ENCODE results near the gene PHGDH.
"Not testable (repeated sequence)": the region's sequence is repeated elsewhere in the genome, so short reads cannot be mapped to it uniquely, and the experiment has no call there.

PHGDH gene

DNA sequence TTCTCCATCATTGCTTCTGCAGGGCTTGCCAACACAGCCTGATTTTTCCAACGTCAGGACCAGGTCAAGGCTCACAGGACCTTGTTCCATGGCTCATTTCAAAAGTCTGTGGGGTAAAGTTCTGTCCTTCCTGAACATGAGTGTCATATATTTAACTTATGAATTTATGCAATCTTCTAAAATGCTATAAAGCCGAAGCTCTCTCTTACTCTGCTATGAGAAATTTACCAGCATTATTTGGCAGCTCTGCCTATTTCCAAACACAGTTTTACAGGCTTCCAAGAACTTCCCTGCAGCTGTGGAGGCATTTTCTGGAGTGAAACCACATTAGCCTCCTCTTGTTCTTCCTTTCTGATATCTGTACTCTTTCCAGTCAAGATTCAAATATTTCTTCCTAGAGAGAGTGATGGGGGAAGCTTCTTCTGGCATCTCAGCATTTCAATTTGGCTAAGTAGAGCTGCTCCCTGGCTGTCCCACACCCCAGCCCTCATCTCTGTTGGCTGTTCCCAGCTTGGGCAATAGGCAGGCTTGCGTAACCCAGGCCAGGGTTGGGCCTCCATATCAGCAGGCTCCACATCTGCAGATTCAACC lies 72.6 kb downstream of the PHGDH start:
- DNase-seq (ENCODE audit: insufficient read length, low spot score) (no peak), FAIRE-seq (no peak)

DNA sequence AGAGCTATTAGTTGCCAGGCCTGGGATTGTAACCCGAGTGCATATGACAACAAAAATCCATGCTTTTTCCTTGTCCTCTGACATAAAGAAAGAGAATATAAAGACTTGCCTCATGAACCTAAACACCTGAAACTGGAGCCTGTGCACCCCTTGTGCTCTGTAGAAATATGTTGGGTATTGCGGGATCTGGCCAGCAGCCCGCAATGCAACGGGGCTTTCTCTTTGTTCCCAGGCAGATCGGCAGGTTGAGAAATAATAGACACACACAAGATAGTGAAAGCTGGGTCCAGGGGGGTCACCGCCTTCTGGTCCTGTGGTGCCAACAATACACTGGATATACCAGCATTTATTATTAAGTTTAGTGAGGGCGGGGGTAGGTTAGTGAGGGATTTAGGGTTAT lies 74.3 kb downstream of the PHGDH start:
- not testable (repeated sequence) for FAIRE-seq; DNase-seq (ENCODE audit: insufficient read length, low spot score)

DNA sequence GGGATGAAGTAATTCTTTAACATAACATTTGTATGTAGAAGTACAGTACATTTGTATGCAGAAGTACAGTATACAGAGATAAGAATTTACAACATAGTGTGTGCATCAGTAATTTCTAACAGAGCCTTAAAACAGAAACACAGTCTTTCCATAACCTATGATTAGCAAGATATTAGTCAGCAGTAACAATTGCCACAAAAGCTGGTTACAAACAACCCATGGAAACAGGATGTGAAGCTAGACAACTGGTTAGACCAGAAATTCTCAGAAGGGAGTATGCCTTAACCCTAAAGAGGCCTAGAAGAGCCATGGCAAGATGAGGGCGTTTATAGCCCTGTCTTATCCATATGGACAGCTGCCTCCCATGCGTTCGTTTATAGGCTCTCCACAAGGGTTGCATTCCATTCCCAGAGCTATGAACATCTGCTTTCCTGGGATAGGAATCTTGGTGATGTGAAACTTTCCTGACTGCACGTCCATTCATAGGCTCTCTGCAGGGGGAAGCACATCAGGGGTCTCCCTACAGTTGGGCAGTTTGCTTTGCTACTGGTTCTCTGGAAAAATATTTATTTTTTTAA lies 74.8 kb downstream of the PHGDH start:
- DNase-seq (ENCODE audit: insufficient read length, low spot score); FAIRE-seq: not testable (repeated sequence)

DNA sequence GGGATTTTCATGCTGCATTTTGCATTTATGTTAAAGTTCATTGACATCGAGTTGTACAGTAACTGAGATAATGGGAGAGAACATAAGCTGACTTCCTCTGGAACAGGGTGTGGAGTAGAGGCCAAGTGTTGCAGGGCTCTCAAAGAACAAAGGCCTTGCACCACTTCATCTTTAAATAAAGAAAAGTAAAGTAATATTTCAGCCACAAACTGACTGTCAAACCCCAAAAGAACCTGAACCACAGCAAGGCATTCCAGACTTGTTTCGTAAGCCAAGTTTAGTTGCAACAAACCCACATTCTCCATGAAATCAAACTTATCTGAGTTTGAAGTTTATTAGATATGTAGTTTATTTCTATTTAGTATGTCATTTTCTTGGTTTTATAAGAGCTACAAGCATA lies 76.0 kb downstream of the PHGDH start:
- DNase-seq (ENCODE audit: insufficient read length, low spot score) (no peak), FAIRE-seq (no peak)

DNA sequence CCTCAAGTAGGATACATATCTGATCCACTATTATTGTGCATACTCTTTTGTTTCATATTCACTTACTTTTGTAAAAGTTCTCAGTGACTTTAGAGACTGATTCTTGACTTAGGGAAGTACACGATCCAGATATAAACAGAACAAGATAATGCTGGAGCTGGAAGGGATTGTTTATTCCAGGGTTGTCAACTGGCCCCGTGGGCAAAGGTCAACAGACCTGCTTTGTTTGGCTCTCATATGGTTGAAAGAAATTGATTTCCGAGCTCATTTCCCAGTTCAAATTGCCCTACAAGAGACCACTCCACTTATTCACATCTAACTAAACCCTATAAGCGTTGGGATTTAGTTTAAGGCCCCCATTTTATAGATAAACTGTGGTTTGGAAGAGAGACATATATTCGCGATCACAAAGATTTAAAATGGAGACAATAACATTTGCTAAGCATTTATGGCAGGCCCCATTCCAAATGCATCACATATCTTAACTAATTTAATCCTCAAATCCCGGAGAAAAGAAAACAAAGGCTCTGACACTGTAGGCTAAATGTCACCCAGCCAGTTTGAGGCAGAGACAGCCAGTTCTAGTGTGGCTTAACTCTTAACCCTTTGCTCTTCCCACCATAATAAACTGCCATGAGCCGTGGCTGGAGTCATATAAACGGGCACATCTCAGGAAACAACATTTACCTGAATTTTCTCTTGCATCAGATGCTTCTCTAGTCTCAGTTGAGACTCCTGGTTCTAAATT lies 78.9 kb downstream of the PHGDH start:
- FAIRE-seq (no peak), DNase-seq (ENCODE audit: insufficient read length, low spot score) (no peak)

DNA sequence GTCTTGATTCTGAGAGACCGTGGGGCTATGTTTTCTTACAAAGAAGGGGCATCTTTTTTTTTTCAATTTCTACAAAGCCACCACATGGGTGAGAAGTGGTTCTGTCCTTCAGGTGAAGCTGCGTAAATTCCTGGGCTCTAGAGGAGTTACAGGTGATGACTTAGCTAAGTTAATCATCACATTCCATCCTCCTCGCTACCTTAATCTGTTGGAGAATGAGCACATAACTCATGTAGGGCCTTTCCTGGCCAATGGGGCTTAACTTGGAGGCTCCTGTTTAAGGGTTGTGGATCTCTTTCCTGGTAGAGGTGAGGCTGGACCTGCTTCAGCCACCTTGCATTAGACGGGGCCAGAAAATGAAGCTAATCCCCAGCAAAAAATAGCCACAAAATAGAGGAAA lies 79.6 kb downstream of the PHGDH start:
- DNase-seq (ENCODE audit: insufficient read length, low spot score) (no peak), FAIRE-seq (no peak)

Data from HTR-8/SVneo (cell line).